Measurements from ENCODE around the gene LPCAT2.

DNA sequence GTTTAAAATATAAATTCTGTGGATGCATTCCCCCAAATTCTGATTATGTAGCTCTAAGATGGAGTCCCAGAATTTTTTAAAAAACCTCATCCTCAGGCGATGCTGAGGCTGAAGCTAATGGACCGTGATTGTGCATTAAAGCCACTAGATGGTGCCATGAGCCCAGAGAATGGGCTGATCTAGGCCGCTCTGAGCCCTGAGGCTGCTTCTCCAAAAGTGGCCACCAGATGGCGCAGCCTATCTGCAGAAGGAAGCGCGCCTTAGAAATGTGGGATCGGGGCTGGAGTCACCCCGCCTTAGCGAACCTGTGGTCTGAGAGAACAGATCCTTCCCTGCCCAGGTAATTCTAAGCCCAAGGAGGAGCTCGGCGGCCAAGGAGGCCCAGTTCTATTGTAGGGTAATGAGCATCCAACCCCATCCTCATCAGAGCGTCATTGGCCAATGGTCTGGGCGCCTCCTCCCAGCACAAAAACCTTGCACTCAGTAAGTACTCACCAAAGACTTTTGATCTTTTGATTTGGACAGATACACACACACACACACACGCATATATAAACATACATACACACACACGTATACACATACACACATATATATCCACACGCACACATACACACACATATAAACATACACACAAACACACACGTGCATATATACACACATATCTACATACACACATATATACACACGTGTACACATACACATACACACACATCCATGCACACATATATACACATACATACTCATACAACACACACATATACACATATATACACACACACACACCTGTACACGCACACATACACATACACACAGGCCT, 43.6 kb upstream of the LPCAT2 start:
- peak; percentile 99 for TF ChIP-seq CTCF (IDR thresholded peaks at IDR 0.05)
- no peak for TF ChIP-seq IRF2 (CRISPR knock-in tag; IDR thresholded peaks at IDR 0.05; ENCODE audit: borderline replicate concordance, low read depth)
